Endodermal cell (in vitro differentiated cells): ENCODE data around the gene CARD11. TPM values are rescaled to one million over a fixed set of nuclear protein-coding genes. Genes with fewer than 3 reads are reported as not detected.

Experiments used
- DNase-seq: peaks from one replicate; pipeline ENCODE4 v3.0.0-alpha.2; 2017
- H3K27ac ChIP-seq: 2 replicates; pipeline ENCODE4 v1.5.1; 2013; ENCODE audit warnings: mild to moderate bottlenecking, low read depth, low read length, moderate library complexity
- H3K27me3 ChIP-seq: 2 replicates; pipeline ENCODE4 v1.6.1; 2013; ENCODE audit warnings: mild to moderate bottlenecking, low read length, moderate library complexity; ENCODE audit not compliant: insufficient read depth, control insufficient read depth, poor library complexity, severe bottlenecking
- H3K36me3 ChIP-seq: 2 replicates; pipeline ENCODE4 v1.7.0; 2013; ENCODE audit warnings: mild to moderate bottlenecking, low read length, moderate library complexity; ENCODE audit not compliant: control insufficient read depth, insufficient read depth
- H3K4me1 ChIP-seq: one replicate; pipeline ENCODE4 v1.7.0; 2013; ENCODE audit warnings: low read length; ENCODE audit not compliant: control insufficient read depth, insufficient read depth
- H3K4me3 ChIP-seq: 2 replicates; pipeline ENCODE4 v1.5.1; 2013; ENCODE audit warnings: mild to moderate bottlenecking, low read length, moderate library complexity
- H3K9ac ChIP-seq: 2 replicates; pipeline ENCODE4 v1.6.1; 2013; ENCODE audit warnings: mild to moderate bottlenecking, low read length, moderate library complexity; ENCODE audit not compliant: poor library complexity, severe bottlenecking; ENCODE audit errors: extremely low read depth
- H3K9me3 ChIP-seq: 2 replicates; pipeline ENCODE4 v1.6.1; 2013; ENCODE audit warnings: mild to moderate bottlenecking, low read length, moderate library complexity; ENCODE audit not compliant: control insufficient read depth
- H3K27ac Mint-ChIP-seq: 2 replicates; pipeline ENCODE4 v1.8.0; 2020; ENCODE audit warnings: mixed read lengths
- H3K27me3 Mint-ChIP-seq: 2 replicates; pipeline ENCODE4 v1.8.0; 2021; ENCODE audit warnings: mild to moderate bottlenecking, mixed read lengths; ENCODE audit not compliant: insufficient read depth
- H3K36me3 Mint-ChIP-seq: 2 replicates; pipeline ENCODE4 v1.8.0; 2020; ENCODE audit warnings: low read depth, mixed read lengths
- H3K4me1 Mint-ChIP-seq: 2 replicates; pipeline ENCODE4 v1.8.0; 2020; ENCODE audit warnings: mixed read lengths
- H3K4me3 Mint-ChIP-seq: 2 replicates; pipeline ENCODE4 v1.8.0; 2020; ENCODE audit warnings: mild to moderate bottlenecking, moderate library complexity, mixed read lengths
- H3K9me3 Mint-ChIP-seq: 2 replicates; pipeline ENCODE4 v1.8.0; 2020; ENCODE audit warnings: mild to moderate bottlenecking, mixed read lengths
- CTCF ChIP-seq: fragments of 200-600 bp; sonication (generic); conservative IDR thresholded peaks from 2 replicates; pipeline ENCODE4 v1.5.0; 2021; ENCODE audit warnings: antibody characterized with exemption, mild to moderate bottlenecking
- WGBS, 2 experiments: methylation state at CpG; one replicate each; pipeline versions ENCODE4 v1.1.5 to v1.1.7; 2013; ENCODE audit warnings: missing lambda C conversion rate in 2 of 2, mixed read lengths in 1 of 2; ENCODE audit not compliant: insufficient coverage in 1 of 2, insufficient read length in 1 of 2; 5-methylcytosine and 5-hydroxymethylcytosine counted together
- total RNA-seq, 2 donors: library from RNA; stranded (reverse); fragmentation: NEBNext Ultra II Directional in 1 of 2; extraction: Animal tissue kit (Norgen Biotek cat#: 25700) in 1 of 2; gene quantifications; 2 replicates in 1 of 2; 3 replicates in 1 of 2; pipeline ENCODE4 v1.2.1, GENCODE V29; 2021

The CARD11 gene
- total RNA-seq, 2 donors from 2014 or later: 7.2 to 10.8 TPM

GRCh38 chr7:2920041-2920440, 123.6 kb downstream of the CARD11 start:
- no peaks in the 10 kb centered on the region for H3K4me1 ChIP-seq
- no peak overlapping the region for H3K4me3 Mint-ChIP-seq
- H3K27ac ChIP-seq: no peak overlapping the region
- peaks cover 4% of the 10 kb centered on the region for H3K36me3 Mint-ChIP-seq
- 91% methylated on average over 3 of the region's 4 CpGs; no CpG with 5 or more reads in 1 of the 2 experiments for WGBS, 2 experiments
- H3K27ac Mint-ChIP-seq: no peak overlapping the region
- DNase-seq: no peak
- H3K9ac ChIP-seq: no peak overlapping the region
- H3K36me3 ChIP-seq: no peaks in the 10 kb centered on the region
- H3K9me3 Mint-ChIP-seq: no peaks in the 10 kb centered on the region
- H3K27me3 ChIP-seq: no peaks in the 10 kb centered on the region
- no peak for TF ChIP-seq CTCF
- H3K9me3 ChIP-seq: peaks cover 3% of the 10 kb centered on the region
- no peak overlapping the region for H3K4me3 ChIP-seq
- no peaks in the 10 kb centered on the region for H3K4me1 Mint-ChIP-seq
- H3K27me3 Mint-ChIP-seq: no peaks in the 10 kb centered on the region

GRCh38 chr7:2919256-2919655, 124.4 kb downstream of the CARD11 start:
- H3K9me3 Mint-ChIP-seq: no peaks in the 10 kb centered on the region
- no peak overlapping the region for H3K4me3 Mint-ChIP-seq
- Histone ChIP-seq H3K36me3 (no peaks in the 10 kb centered on the region), H3K27me3 (no peaks in the 10 kb centered on the region), H3K9ac (no peak overlapping the region), H3K4me1 (no peaks in the 10 kb centered on the region), H3K4me3 (no peak overlapping the region), H3K27ac (no peak overlapping the region), H3K9me3 (peaks cover 3% of the 10 kb centered on the region)
- TF ChIP-seq CTCF: no peak
- H3K27me3 Mint-ChIP-seq: no peaks in the 10 kb centered on the region
- no peak overlapping the region for H3K27ac Mint-ChIP-seq
- H3K4me1 Mint-ChIP-seq: no peaks in the 10 kb centered on the region
- 96 to 98% methylated on average over 16 to 19 of the region's 19 CpGs for WGBS, 2 experiments
- peaks cover 4% of the 10 kb centered on the region for H3K36me3 Mint-ChIP-seq
- no peak for DNase-seq

GRCh38 chr7:2918406-2918805, 125.3 kb downstream of the CARD11 start:
- H3K4me3 Mint-ChIP-seq: no peak overlapping the region

More at GRCh38 chr7:2918406-2918805, 125.3 kb downstream of the CARD11 start:
- Histone ChIP-seq H3K9ac (no peak overlapping the region), H3K27ac (no peak overlapping the region), H3K27me3 (no peaks in the 10 kb centered on the region), H3K4me1 (no peaks in the 10 kb centered on the region), H3K4me3 (no peak overlapping the region), H3K9me3 (peaks cover 3% of the 10 kb centered on the region), H3K36me3 (no peaks in the 10 kb centered on the region)
- DNase-seq: no peak
- peaks cover 4% of the 10 kb centered on the region for H3K36me3 Mint-ChIP-seq
- WGBS, 2 experiments: 90 to 97% methylated on average over 6 to 20 of the region's 20 CpGs
- H3K27ac Mint-ChIP-seq: no peak overlapping the region
- H3K27me3 Mint-ChIP-seq: no peaks in the 10 kb centered on the region
- no peaks in the 10 kb centered on the region for H3K9me3 Mint-ChIP-seq
- no peak for TF ChIP-seq CTCF
- H3K4me1 Mint-ChIP-seq: no peaks in the 10 kb centered on the region
